ENCODE results near the gene PLEKHG5.

PLEKHG5 gene

DNA sequence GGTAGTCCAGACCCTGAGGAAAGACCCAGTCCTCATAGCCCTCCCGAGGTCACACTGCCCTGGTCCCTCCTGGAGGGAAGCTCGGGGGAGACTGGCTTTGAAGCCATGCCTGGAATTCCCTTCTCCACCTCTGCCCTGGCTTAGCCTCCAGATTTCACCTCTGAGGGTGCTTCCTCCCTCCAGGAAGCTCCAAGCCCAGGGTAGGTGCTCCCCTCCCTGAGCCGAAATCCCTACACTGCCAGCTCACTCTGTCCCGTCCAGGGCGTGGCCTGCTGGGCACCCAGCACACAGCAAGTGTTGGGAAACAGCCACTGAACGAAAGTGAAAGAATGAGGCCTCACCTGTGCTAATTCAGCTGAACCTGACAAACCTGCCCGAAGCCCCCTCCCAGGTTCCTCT, 19.5 kb downstream of the PLEKHG5 start:
- DNase-seq (ENCODE audit: low read depth) = no peak
- H3K4me3 ChIP-seq (ENCODE audit: low read length) = no peak overlapping the region
- no peak for TF ChIP-seq CTCF (conservative IDR thresholded peaks at IDR 0.05; ENCODE audit: low read length)

DNA sequence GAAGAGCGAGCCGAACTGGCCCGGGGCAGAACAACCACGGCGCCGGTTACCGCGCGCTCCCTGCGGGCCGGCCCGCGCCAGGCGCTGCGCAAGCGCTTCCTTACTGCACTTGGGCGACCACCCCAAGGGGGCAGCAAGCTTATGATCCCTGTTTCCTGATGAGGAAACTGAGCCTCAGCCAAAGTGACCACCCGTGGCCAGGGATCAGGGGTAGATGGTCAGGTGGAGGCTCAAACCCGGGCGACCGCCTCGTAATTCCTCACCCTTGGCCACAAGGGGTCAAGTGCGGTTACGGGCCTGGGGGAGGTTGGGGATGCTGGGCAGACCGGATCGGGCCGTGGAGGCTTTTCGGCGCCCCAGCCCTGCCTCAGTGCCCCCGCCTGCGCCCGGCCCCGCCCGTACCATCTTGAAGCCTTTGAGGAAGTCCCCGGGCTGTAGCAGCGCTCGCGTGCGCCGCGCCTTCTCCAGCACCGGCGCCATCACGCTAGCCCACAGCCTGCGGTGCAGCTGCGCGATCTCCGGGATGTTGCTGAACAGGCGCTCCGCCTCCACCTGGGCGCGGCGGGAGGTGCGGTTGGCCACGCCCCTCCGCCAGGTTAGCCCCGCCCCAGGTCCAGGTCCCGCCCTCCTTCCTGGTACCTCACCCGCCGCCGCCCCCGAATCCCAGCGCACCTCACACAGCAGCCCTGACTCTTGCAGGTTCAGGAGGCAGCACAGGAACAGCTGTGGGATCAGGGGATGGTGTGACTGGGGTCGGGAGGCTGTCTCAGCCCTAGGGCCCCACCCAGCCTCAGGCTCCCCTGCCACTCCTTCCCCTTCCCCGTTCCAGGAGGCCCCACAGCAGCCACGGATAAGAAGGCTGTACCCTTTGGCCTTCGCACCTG, 20.1 kb downstream of the PLEKHG5 start:
- no peak for DNase-seq (ENCODE audit: low read depth)
- TF ChIP-seq CTCF (conservative IDR thresholded peaks at IDR 0.05; ENCODE audit: low read length) = no peak
- H3K4me3 ChIP-seq (ENCODE audit: low read length) = no peak overlapping the region

GRCh38 chr1:6470132-6471085, 21.1 kb downstream of the PLEKHG5 start:
- no peak for TF ChIP-seq CTCF (conservative IDR thresholded peaks at IDR 0.05; ENCODE audit: low read length)
- DNase-seq (ENCODE audit: low read depth) = no peak
- H3K4me3 ChIP-seq (ENCODE audit: low read length) = no peak overlapping the region

DNA sequence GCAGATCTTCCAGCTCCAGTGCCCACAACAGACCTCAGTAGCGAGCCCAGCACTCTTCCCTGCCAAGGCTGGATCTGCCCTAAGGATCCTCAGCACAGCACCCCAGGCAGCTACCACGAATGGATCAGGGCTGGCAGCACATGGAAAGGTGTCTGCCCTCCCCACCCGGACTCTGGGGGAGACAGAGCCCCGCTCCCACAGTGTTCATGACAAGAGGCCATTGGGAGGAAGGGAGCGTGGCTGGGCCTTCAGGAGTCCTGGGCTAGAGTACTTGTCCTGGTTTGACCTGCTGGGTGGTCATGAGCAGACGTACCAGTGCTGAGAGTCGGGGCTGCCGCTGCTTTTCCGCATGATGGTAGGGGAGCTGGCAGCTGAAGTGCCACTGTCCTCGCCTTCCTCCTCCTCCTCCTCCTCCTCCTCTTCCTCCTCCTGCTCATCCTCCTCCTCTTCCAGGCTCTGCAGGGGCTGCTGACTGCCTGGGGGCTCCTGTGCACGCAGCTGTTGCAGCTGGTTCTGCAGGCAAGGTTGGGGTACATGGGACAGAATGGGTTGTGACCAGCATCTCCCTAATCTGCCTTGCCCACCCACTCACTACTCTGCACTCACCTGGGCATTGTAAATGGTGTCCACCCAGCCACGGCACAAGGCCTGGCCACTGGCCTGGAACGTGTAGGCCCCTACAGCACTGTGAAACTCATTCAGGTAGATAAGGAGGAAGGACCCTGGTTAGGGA, 22.6 kb downstream of the PLEKHG5 start:
- no peak for DNase-seq (ENCODE audit: low read depth)
- H3K4me3 ChIP-seq (ENCODE audit: low read length) = no peak overlapping the region
- no peak for TF ChIP-seq CTCF (conservative IDR thresholded peaks at IDR 0.05; ENCODE audit: low read length)

DNA sequence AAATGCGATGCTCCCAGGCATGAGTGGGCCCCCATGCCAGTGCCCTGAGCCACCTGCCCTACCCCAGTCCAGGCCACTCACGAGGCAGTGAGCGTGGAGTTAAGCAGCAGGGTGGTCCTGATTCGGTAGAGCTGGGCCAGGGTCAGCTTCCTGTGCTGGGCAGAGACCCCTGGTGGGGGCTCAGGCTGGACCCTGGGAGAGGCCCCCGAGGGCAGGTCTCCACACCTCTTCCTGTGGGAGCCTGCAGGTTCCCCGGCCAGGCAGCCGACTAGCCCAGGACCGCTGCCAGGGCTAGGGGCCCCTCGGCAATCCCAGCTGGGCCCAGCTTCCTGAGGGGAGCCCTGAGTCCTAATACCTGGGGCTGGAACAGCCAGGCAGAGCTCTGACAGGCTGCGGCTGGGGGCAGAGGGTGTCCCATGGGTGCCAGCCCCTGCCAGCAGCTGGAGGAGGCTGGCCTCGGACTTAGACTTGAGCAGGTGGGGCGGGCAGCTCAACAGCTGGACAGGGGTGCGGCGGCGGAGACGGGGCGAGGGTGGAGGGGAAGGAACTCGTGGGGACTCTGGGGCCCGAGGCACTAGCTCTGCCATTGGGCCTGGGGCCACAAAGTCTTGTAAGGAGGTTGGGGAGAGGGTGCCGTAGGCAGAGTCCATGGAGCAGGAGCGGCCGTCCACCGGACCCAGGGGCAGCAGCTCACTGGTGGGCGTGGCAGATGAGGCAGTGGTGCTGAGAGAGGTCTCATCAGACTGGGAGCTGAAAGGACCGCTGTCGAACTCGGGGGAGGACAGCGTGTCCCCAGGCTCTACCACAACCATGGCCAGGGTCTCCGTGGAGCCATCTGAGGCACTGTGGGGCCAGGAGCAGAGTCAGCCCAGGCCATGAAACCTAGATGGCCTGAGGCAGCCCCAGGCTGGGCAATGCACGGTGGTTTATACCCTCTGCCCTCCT, 23.5 kb downstream of the PLEKHG5 start:
- H3K4me3 ChIP-seq (ENCODE audit: low read length) = no peak overlapping the region
- no peak for DNase-seq (ENCODE audit: low read depth)
- no peak for TF ChIP-seq CTCF (conservative IDR thresholded peaks at IDR 0.05; ENCODE audit: low read length)

GRCh38 chr1:6467224-6467623, 24.2 kb downstream of the PLEKHG5 start:
- no peak for TF ChIP-seq CTCF (conservative IDR thresholded peaks at IDR 0.05; ENCODE audit: low read length)
- H3K4me3 ChIP-seq (ENCODE audit: low read length) = no peak overlapping the region
- DNase-seq (ENCODE audit: low read depth) = no peak
